ENCODE data around the gene GALNT2. TPM values are rescaled to one million over a fixed set of nuclear protein-coding genes. Genes with fewer than 3 reads are reported as not detected.

GALNT2 gene
- total RNA-seq, 1 donor from 2014 or later, result 66.3 TPM

- no peak for DNase-seq (ENCODE audit: extremely low spot score, unreplicated experiment)
- Mint-ChIP-seq H3K27me3 (no peaks in the 10 kb centered on the region), H3K9me3 (no peaks in the 10 kb centered on the region), H3K36me3 (no peaks in the 10 kb centered on the region), H3K4me1 (ENCODE audit: unreplicated experiment) (peaks cover 39% of the 10 kb centered on the region), H3K27ac (no peak overlapping the region), H3K4me3 (no peak overlapping the region)
- TF ChIP-seq, protein P1, sequence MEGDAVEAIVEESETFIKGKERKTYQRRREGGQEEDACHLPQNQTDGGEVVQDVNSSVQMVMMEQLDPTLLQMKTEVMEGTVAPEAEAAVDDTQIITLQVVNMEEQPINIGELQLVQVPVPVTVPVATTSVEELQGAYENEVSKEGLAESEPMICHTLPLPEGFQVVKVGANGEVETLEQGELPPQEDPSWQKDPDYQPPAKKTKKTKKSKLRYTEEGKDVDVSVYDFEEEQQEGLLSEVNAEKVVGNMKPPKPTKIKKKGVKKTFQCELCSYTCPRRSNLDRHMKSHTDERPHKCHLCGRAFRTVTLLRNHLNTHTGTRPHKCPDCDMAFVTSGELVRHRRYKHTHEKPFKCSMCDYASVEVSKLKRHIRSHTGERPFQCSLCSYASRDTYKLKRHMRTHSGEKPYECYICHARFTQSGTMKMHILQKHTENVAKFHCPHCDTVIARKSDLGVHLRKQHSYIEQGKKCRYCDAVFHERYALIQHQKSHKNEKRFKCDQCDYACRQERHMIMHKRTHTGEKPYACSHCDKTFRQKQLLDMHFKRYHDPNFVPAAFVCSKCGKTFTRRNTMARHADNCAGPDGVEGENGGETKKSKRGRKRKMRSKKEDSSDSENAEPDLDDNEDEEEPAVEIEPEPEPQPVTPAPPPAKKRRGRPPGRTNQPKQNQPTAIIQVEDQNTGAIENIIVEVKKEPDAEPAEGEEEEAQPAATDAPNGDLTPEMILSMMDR (conservative IDR thresholded peaks at IDR 0.05), result no peak
Measured at GRCh38 chr1:230211436-230212145, 144.6 kb downstream of the GALNT2 start.

DNA sequence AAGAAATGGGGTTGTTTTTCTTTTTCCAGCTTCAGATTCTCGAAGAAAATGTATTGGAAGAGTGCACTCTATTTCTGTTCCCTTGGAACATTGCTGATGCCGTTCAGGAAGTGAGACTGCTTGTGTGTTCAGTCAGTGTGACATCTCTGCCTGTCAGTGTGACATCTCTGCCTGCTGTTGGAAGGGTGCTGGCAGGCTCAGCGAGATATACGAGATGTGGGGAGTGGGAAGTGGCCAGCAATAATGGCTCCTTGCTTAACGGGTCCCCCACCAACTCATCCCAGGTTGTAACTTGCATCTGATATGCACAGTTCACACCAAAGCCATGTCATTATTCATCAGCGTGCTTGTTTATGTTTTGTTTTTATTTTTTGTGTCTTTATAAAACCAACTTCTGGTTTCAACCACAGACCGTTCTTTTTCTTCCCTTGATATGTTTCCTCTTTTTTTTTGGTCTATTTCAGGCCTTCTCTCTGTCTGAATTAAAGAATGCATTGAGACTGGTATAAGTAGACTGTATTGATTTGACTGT, 145.4 kb downstream of the GALNT2 start:
- Mint-ChIP-seq H3K27ac (no peak overlapping the region), H3K4me1 (ENCODE audit: unreplicated experiment) (peaks cover 31% of the 10 kb centered on the region), H3K27me3 (no peaks in the 10 kb centered on the region), H3K4me3 (no peak overlapping the region), H3K9me3 (no peaks in the 10 kb centered on the region), H3K36me3 (no peaks in the 10 kb centered on the region)
- TF ChIP-seq, protein P1 (conservative IDR thresholded peaks at IDR 0.05), result no peak
- no peak for DNase-seq (ENCODE audit: extremely low spot score, unreplicated experiment)

DNA sequence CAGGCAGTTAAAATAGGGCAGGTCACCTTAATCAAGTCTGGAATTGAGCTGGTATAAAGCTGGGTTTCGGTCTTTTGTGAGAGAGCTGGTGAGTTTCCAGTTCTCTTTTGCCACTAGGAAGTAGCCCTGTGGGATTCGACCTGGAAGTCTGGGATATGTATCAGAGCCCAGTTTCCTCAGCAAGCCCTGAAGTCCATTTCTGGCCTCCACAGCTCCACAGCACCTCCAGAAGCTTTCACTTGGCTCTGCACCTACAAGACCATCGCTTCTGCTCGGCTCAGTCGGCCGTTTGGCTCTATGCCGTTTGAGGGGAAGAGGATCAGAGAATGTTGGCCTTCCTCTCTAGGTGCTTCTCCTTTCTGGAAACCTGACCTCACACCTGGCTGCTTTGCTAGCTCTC, 148.0 kb downstream of the GALNT2 start:
- peaks cover 4% of the 10 kb centered on the region for H3K36me3 Mint-ChIP-seq
- no peaks in the 10 kb centered on the region for H3K27me3 Mint-ChIP-seq
- TF ChIP-seq, protein P1 (conservative IDR thresholded peaks at IDR 0.05), result peak; percentile 36
- H3K4me1 Mint-ChIP-seq (ENCODE audit: unreplicated experiment), result peaks cover 31% of the 10 kb centered on the region
- no peak overlapping the region for H3K27ac Mint-ChIP-seq
- H3K9me3 Mint-ChIP-seq, result no peaks in the 10 kb centered on the region
- H3K4me3 Mint-ChIP-seq, result no peak overlapping the region
- no peak for DNase-seq (ENCODE audit: extremely low spot score, unreplicated experiment)

GRCh38 chr1:230215529-230215928, 148.5 kb downstream of the GALNT2 start:
- Mint-ChIP-seq H3K4me3 (no peak overlapping the region), H3K27ac (no peak overlapping the region), H3K36me3 (peaks cover 4% of the 10 kb centered on the region), H3K9me3 (no peaks in the 10 kb centered on the region), H3K4me1 (ENCODE audit: unreplicated experiment) (peaks cover 26% of the 10 kb centered on the region), H3K27me3 (no peaks in the 10 kb centered on the region)
- TF ChIP-seq, protein P1 (conservative IDR thresholded peaks at IDR 0.05), result no peak
- no peak for DNase-seq (ENCODE audit: extremely low spot score, unreplicated experiment)

DNA sequence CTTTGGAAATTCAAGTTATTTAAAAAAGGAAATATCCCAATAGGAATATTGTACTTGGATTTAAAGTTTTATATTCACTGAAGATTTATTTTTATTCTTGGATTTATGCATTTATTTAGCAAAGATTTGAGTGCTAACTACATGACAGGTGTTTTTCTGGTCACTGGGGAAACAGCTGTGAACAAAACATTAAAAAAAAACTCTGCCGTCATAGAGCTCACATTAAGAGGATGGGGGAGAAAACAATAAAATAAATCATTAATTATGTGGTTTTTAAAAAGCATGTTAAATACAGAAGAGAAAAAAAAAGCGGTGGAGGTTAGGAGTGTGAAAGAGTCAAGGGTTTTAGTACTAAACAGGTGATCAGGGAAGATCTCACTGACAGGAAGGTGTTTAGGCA, 149.9 kb downstream of the GALNT2 start:
- no peak overlapping the region for H3K4me3 Mint-ChIP-seq
- no peak for DNase-seq (ENCODE audit: extremely low spot score, unreplicated experiment)
- no peaks in the 10 kb centered on the region for H3K27me3 Mint-ChIP-seq
- peaks cover 19% of the 10 kb centered on the region for H3K4me1 Mint-ChIP-seq (ENCODE audit: unreplicated experiment)
- H3K36me3 Mint-ChIP-seq, result peaks cover 4% of the 10 kb centered on the region
- no peaks in the 10 kb centered on the region for H3K9me3 Mint-ChIP-seq
- H3K27ac Mint-ChIP-seq, result no peak overlapping the region
- TF ChIP-seq, protein P1 (conservative IDR thresholded peaks at IDR 0.05), result no peak

Measured in type B pancreatic cell (in vitro differentiated cells).